Activated CD8-positive, alpha-beta T cell treated with anti-CD3 and anti-CD28 coated beads for 36 hours (primary cell): Measurements from ENCODE around the gene TRERF1. TPM values are rescaled to one million over a fixed set of nuclear protein-coding genes. Genes with fewer than 3 reads are reported as not detected.

Experiments used
- ATAC-seq: fragments of 200-7000 bp; cut with Tn5 transposase; one replicate; pipeline ENCODE4 v1.10.0; 2021; ENCODE audit warnings: mild to moderate bottlenecking, moderate library complexity
- CTCF ChIA-PET: fragments of 350-600 bp; sonication (Branson Sonifier 250); formaldehyde crosslinking; loops from one replicate; lab custom pipeline; 2021; ENCODE audit warnings: antibody characterized with exemption; lab: Charles Lee
- POLR2A ChIA-PET: fragments of 350-600 bp; sonication (Branson Sonifier 250); formaldehyde crosslinking; loops from one replicate; lab custom pipeline; 2021; ENCODE audit warnings: antibody characterized with exemption; lab: Charles Lee
- DNase-seq: peaks from one replicate; pipeline ENCODE4 v3.0.0-alpha.2; 2020
- H3K27ac Mint-ChIP-seq: one replicate; pipeline ENCODE4 v1.8.0; 2021; ENCODE audit warnings: mild to moderate bottlenecking, mixed read lengths
- H3K27me3 Mint-ChIP-seq: one replicate; pipeline ENCODE4 v1.8.0; 2021; ENCODE audit warnings: mixed read lengths
- H3K36me3 Mint-ChIP-seq: one replicate; pipeline ENCODE4 v1.8.0; 2021; ENCODE audit warnings: low read depth, mixed read lengths
- H3K4me1 Mint-ChIP-seq: one replicate; pipeline ENCODE4 v1.8.0; 2021; ENCODE audit warnings: low read depth, mixed read lengths
- H3K4me3 Mint-ChIP-seq: one replicate; pipeline ENCODE4 v1.8.0; 2021; ENCODE audit warnings: mild to moderate bottlenecking, moderate library complexity, mixed read lengths
- H3K9me3 Mint-ChIP-seq: one replicate; pipeline ENCODE4 v1.8.0; 2021; ENCODE audit warnings: mixed read lengths
- CTCF ChIP-seq: fragments of 200-600 bp; IDR thresholded peaks from one replicate; pipeline ENCODE4 v1.8.0; 2022; ENCODE audit warnings: antibody characterized with exemption, mild to moderate bottlenecking
- intact Hi-C: fragments of 100-400 bp; cut with micrococcal nuclease; formaldehyde crosslinking; loops from one replicate; pipeline ENCODE4 v1.10.0; 2022
- total RNA-seq, 2 experiments: library from RNA; stranded (reverse); gene quantifications; one replicate each; pipeline ENCODE4 v1.2.3, GENCODE V29; 2021

Gene TRERF1
- total RNA-seq, 2 experiments from 2014 or later = 6.5 to 6.9 TPM

- ATAC-seq (no peak), DNase-seq (no peak)
- H3K9me3 Mint-ChIP-seq = peaks cover 13% of the 10 kb centered on the region
- no peak overlapping the region for H3K27ac Mint-ChIP-seq
- POLR2A ChIA-PET = interaction anchor here (1.3 kb wide), 1 partner anchor 29 kb away, joined by 4 read pairs; no protein-coding TSS in a partner anchor
- TF ChIP-seq CTCF = no peak
- H3K4me3 Mint-ChIP-seq = no peak overlapping the region
- no peaks in the 10 kb centered on the region for H3K27me3 Mint-ChIP-seq
- H3K4me1 Mint-ChIP-seq = peaks cover 35% of the 10 kb centered on the region
- CTCF ChIA-PET = interaction anchor here (0.9 to 3.3 kb wide), 4 partner anchors 9 to 114 kb away, joined by 3 to 15 read pairs (median 4); no protein-coding TSS in a partner anchor
- H3K36me3 Mint-ChIP-seq = peaks cover 37% of the 10 kb centered on the region
- intact Hi-C loops = no loop called here
Observed at GRCh38 chr6:42433409-42433808, 18.3 kb downstream of the TRERF1 start.

GRCh38 chr6:42431877-42432276 is 19.8 kb downstream of the TRERF1 start:
- ATAC-seq (no peak), DNase-seq (no peak)
- intact Hi-C loops = no loop called here
- Mint-ChIP-seq H3K9me3 (peaks cover 13% of the 10 kb centered on the region), H3K4me3 (no peak overlapping the region), H3K27me3 (no peaks in the 10 kb centered on the region), H3K4me1 (peaks cover 42% of the 10 kb centered on the region), H3K27ac (no peak overlapping the region), H3K36me3 (peaks cover 37% of the 10 kb centered on the region)
- TF ChIP-seq CTCF = no peak
- POLR2A ChIA-PET = interaction anchor here (0.9 to 1.5 kb wide), 6 partner anchors 12 to 30 kb away, joined by 3 to 6 read pairs (median 4); no protein-coding TSS in a partner anchor
- CTCF ChIA-PET = interaction anchor here (0.7 to 3.3 kb wide), 6 partner anchors 8 to 169 kb away, joined by 3 to 15 read pairs (median 3); no protein-coding TSS in a partner anchor

GRCh38 chr6:42431356-42431755 is 20.4 kb downstream of the TRERF1 start:
- H3K4me3 Mint-ChIP-seq = no peak overlapping the region
- no peak overlapping the region for H3K27ac Mint-ChIP-seq
- no peak for ATAC-seq
- peaks cover 37% of the 10 kb centered on the region for H3K36me3 Mint-ChIP-seq
- intact Hi-C loops = no loop called here
- H3K4me1 Mint-ChIP-seq = peaks cover 44% of the 10 kb centered on the region
- ChIA-PET CTCF (interaction anchor here (0.9 to 3.3 kb wide), 5 partner anchors 11 to 169 kb away, joined by 3 to 15 read pairs (median 4); no protein-coding TSS in a partner anchor), POLR2A (interaction anchor here (0.9 to 1.5 kb wide), 3 partner anchors 13 to 17 kb away, joined by 3 to 6 read pairs (median 4); no protein-coding TSS in a partner anchor)
- no peaks in the 10 kb centered on the region for H3K27me3 Mint-ChIP-seq
- no peak for DNase-seq
- H3K9me3 Mint-ChIP-seq = peaks cover 13% of the 10 kb centered on the region
- TF ChIP-seq CTCF = no peak

GRCh38 chr6:42429836-42430235 is 21.9 kb downstream of the TRERF1 start:
- H3K27me3 Mint-ChIP-seq = no peaks in the 10 kb centered on the region
- TF ChIP-seq CTCF = no peak
- peaks cover 55% of the 10 kb centered on the region for H3K4me1 Mint-ChIP-seq
- ChIA-PET CTCF (interaction anchor here (2.0 kb wide), 1 partner anchor 103 kb away, joined by 6 read pairs; no protein-coding TSS in a partner anchor), POLR2A (interaction anchor here (1.2 kb wide), 1 partner anchor 25 kb away, joined by 4 read pairs; no protein-coding TSS in a partner anchor)
- H3K27ac Mint-ChIP-seq = peak overlapping the region; percentile 3
- DNase-seq = no peak
- peaks cover 13% of the 10 kb centered on the region for H3K9me3 Mint-ChIP-seq
- no peak for ATAC-seq
- intact Hi-C loops = no loop called here
- H3K36me3 Mint-ChIP-seq = peaks cover 32% of the 10 kb centered on the region
- H3K4me3 Mint-ChIP-seq = no peak overlapping the region

GRCh38 chr6:42429042-42429585 is 22.6 kb downstream of the TRERF1 start:
- peak overlapping the region; percentile 30 for H3K4me3 Mint-ChIP-seq
- TF ChIP-seq CTCF = no peak
- DNase-seq = peak; percentile 31
- peaks cover 26% of the 10 kb centered on the region for H3K36me3 Mint-ChIP-seq
- intact Hi-C loops = no loop called here
- POLR2A ChIA-PET = interaction anchor here (1.0 to 1.4 kb wide), 4 partner anchors 20 to 89 kb away, joined by 3 to 5 read pairs (median 4); no protein-coding TSS in a partner anchor
- peak overlapping the region; percentile 26 for H3K27ac Mint-ChIP-seq
- ATAC-seq = no peak
- peaks cover 60% of the 10 kb centered on the region for H3K4me1 Mint-ChIP-seq
- CTCF ChIA-PET = interaction anchor here (0.9 to 3.2 kb wide), 4 partner anchors 103 to 123 kb away, joined by 3 to 12 read pairs (median 5); no protein-coding TSS in a partner anchor
- H3K9me3 Mint-ChIP-seq = peaks cover 10% of the 10 kb centered on the region
- no peaks in the 10 kb centered on the region for H3K27me3 Mint-ChIP-seq
